ENCODE measurements around the gene NUDC. TPM values are rescaled to one million over a fixed set of nuclear protein-coding genes. Genes with fewer than 3 reads are reported as not detected.

Gene NUDC
- total and polyA plus RNA-seq, 9 of the 15 experiments (the other 6 are each of a cell fraction or from before 2014, with no cell fraction given) = 9.8 to 234 (median 149) TPM

GRCh38 chr1:26959722-26960624 lies 38.4 kb downstream of the NUDC start, which contains the start of gene KDF1 (continued):
- TF ChIP-seq KLF1 (tag; IDR thresholded peaks at IDR 0.05) = 0 out of 2 replicates have a peak, but pooled peaks have one; percentile 17
- TF ChIP-seq ZBTB26 (CRISPR knock-in tag; IDR thresholded peaks at IDR 0.05) = no peak
- 0 out of 2 replicates have a peak, but pooled peaks have one; percentile 49 for TF ChIP-seq SRSF3 (IDR thresholded peaks at IDR 0.05; ENCODE audit: insufficient read depth, low read length)
- TF ChIP-seq THAP12 (CRISPR knock-in tag; IDR thresholded peaks at IDR 0.05) = no peak
- 0 out of 2 replicates have a peak, but pooled peaks have one; percentile 39 for TF ChIP-seq MIER1 (IDR thresholded peaks at IDR 0.05; ENCODE audit: low read depth)
- TF ChIP-seq UBTF (IDR thresholded peaks at IDR 0.05; ENCODE audit: borderline replicate concordance in 1 of 2, low read depth in 2 of 2, low read length in 2 of 2) = 0 out of 4 replicates have a peak, but pooled peaks of 1 of the 2 experiments have one; percentile 41
- TF ChIP-seq ZBTB11 (CRISPR knock-in tag; IDR thresholded peaks at IDR 0.05) = 0 out of 6 replicates have a peak, but pooled peaks of 1 of the 3 experiments have one; percentile 38
- no peak for TF ChIP-seq ZNF584 (CRISPR knock-in tag; IDR thresholded peaks at IDR 0.05; ENCODE audit: low read depth)
- peak; percentile 40; the same call in 1 of the 2 replicates for TF ChIP-seq TFAP4 (CRISPR knock-in tag; IDR thresholded peaks at IDR 0.05; ENCODE audit: borderline replicate concordance)
